Endodermal cell (in vitro differentiated cells): ENCODE data around the gene RBMS1. TPM values are rescaled to one million over a fixed set of nuclear protein-coding genes. Genes with fewer than 3 reads are reported as not detected.

Source experiments
- DNase-seq: peaks from one replicate; pipeline ENCODE4 v3.0.0-alpha.2; 2017
- H3K27ac ChIP-seq: 2 replicates; pipeline ENCODE4 v1.5.1; 2013; ENCODE audit warnings: mild to moderate bottlenecking, low read depth, low read length, moderate library complexity
- H3K27me3 ChIP-seq: 2 replicates; pipeline ENCODE4 v1.6.1; 2013; ENCODE audit warnings: mild to moderate bottlenecking, low read length, moderate library complexity; ENCODE audit not compliant: insufficient read depth, control insufficient read depth, poor library complexity, severe bottlenecking
- H3K36me3 ChIP-seq: 2 replicates; pipeline ENCODE4 v1.7.0; 2013; ENCODE audit warnings: mild to moderate bottlenecking, low read length, moderate library complexity; ENCODE audit not compliant: control insufficient read depth, insufficient read depth
- H3K4me1 ChIP-seq: one replicate; pipeline ENCODE4 v1.7.0; 2013; ENCODE audit warnings: low read length; ENCODE audit not compliant: control insufficient read depth, insufficient read depth
- H3K4me3 ChIP-seq: 2 replicates; pipeline ENCODE4 v1.5.1; 2013; ENCODE audit warnings: mild to moderate bottlenecking, low read length, moderate library complexity
- H3K9ac ChIP-seq: 2 replicates; pipeline ENCODE4 v1.6.1; 2013; ENCODE audit warnings: mild to moderate bottlenecking, low read length, moderate library complexity; ENCODE audit not compliant: poor library complexity, severe bottlenecking; ENCODE audit errors: extremely low read depth
- H3K9me3 ChIP-seq: 2 replicates; pipeline ENCODE4 v1.6.1; 2013; ENCODE audit warnings: mild to moderate bottlenecking, low read length, moderate library complexity; ENCODE audit not compliant: control insufficient read depth
- H3K27ac Mint-ChIP-seq: 2 replicates; pipeline ENCODE4 v1.8.0; 2020; ENCODE audit warnings: mixed read lengths
- H3K27me3 Mint-ChIP-seq: 2 replicates; pipeline ENCODE4 v1.8.0; 2021; ENCODE audit warnings: mild to moderate bottlenecking, mixed read lengths; ENCODE audit not compliant: insufficient read depth
- H3K36me3 Mint-ChIP-seq: 2 replicates; pipeline ENCODE4 v1.8.0; 2020; ENCODE audit warnings: low read depth, mixed read lengths
- H3K4me1 Mint-ChIP-seq: 2 replicates; pipeline ENCODE4 v1.8.0; 2020; ENCODE audit warnings: mixed read lengths
- H3K4me3 Mint-ChIP-seq: 2 replicates; pipeline ENCODE4 v1.8.0; 2020; ENCODE audit warnings: mild to moderate bottlenecking, moderate library complexity, mixed read lengths
- H3K9me3 Mint-ChIP-seq: 2 replicates; pipeline ENCODE4 v1.8.0; 2020; ENCODE audit warnings: mild to moderate bottlenecking, mixed read lengths
- CTCF ChIP-seq: fragments of 200-600 bp; sonication (generic); conservative IDR thresholded peaks from 2 replicates; pipeline ENCODE4 v1.5.0; 2021; ENCODE audit warnings: antibody characterized with exemption, mild to moderate bottlenecking
- WGBS, 2 experiments: methylation state at CpG; one replicate each; pipeline versions ENCODE4 v1.1.5 to v1.1.7; 2013; ENCODE audit warnings: missing lambda C conversion rate in 2 of 2, mixed read lengths in 1 of 2; ENCODE audit not compliant: insufficient coverage in 1 of 2, insufficient read length in 1 of 2; 5-methylcytosine and 5-hydroxymethylcytosine counted together
- total RNA-seq, 2 donors: library from RNA; stranded (reverse); fragmentation: NEBNext Ultra II Directional in 1 of 2; extraction: Animal tissue kit (Norgen Biotek cat#: 25700) in 1 of 2; gene quantifications; 2 replicates in 1 of 2; 3 replicates in 1 of 2; pipeline ENCODE4 v1.2.1, GENCODE V29; 2021

Gene RBMS1
- total RNA-seq, 2 donors from 2014 or later: 90.7 to 124 TPM

GRCh38 chr2:160317181-160318099 lies 176.2 kb downstream of the RBMS1 start:
- Mint-ChIP-seq H3K27me3 (no peaks in the 10 kb centered on the region), H3K27ac (no peak overlapping the region), H3K9me3 (no peaks in the 10 kb centered on the region), H3K4me3 (no peak overlapping the region), H3K4me1 (peaks cover under 1% of the 10 kb centered on the region), H3K36me3 (peaks cover 6% of the 10 kb centered on the region)
- Histone ChIP-seq H3K27ac (peak overlapping the region; percentile 66), H3K9me3 (no peaks in the 10 kb centered on the region), H3K9ac (no peak overlapping the region), H3K36me3 (peaks cover 28% of the 10 kb centered on the region), H3K4me3 (no peak overlapping the region), H3K27me3 (no peaks in the 10 kb centered on the region), H3K4me1 (no peaks in the 10 kb centered on the region)
- DNase-seq: no peak
- no peak for TF ChIP-seq CTCF
- 86 to 94% methylated on average over 3 to 7 of the region's 7 CpGs for WGBS, 2 experiments

DNA sequence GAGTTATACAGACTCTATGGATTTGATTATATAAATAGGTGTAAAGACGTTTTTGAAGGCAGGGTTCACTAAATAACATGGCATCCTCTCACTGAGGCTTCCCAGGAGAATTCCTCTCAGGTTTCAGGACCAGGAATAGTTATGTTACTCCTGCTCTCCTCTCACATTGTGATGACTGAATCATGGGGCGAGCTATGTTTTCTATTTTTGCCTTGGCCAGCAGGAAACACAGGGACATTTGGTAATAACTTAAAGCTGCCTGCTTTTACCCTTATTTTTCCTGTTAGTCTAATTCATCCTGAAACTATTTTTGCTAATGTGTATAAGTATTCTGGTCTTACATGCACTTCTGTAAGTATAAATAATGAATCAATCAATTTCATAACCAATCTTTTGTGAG lies 178.3 kb downstream of the RBMS1 start:
- Histone ChIP-seq H3K9ac (no peak overlapping the region), H3K36me3 (peaks cover 40% of the 10 kb centered on the region), H3K27me3 (no peaks in the 10 kb centered on the region), H3K9me3 (no peaks in the 10 kb centered on the region), H3K4me3 (no peak overlapping the region), H3K27ac (no peak overlapping the region), H3K4me1 (peaks cover 1% of the 10 kb centered on the region)
- H3K9me3 Mint-ChIP-seq: no peaks in the 10 kb centered on the region
- H3K36me3 Mint-ChIP-seq: peaks cover 16% of the 10 kb centered on the region
- H3K4me3 Mint-ChIP-seq: no peak overlapping the region
- no peak for DNase-seq
- 70 to 85% methylated on average over 1 to 2 of the region's 2 CpGs for WGBS, 2 experiments
- peaks cover 4% of the 10 kb centered on the region for H3K4me1 Mint-ChIP-seq
- no peak overlapping the region for H3K27ac Mint-ChIP-seq
- H3K27me3 Mint-ChIP-seq: no peaks in the 10 kb centered on the region
- TF ChIP-seq CTCF: no peak

- TF ChIP-seq CTCF: no peak
- Mint-ChIP-seq H3K4me3 (no peak overlapping the region), H3K4me1 (peaks cover 22% of the 10 kb centered on the region), H3K27me3 (no peaks in the 10 kb centered on the region), H3K27ac (no peak overlapping the region), H3K36me3 (peaks cover 30% of the 10 kb centered on the region), H3K9me3 (no peaks in the 10 kb centered on the region)
- no peaks in the 10 kb centered on the region for H3K9me3 ChIP-seq
- peaks cover 9% of the 10 kb centered on the region for H3K4me1 ChIP-seq
- no peak for DNase-seq
- no peak overlapping the region for H3K9ac ChIP-seq
- peaks cover 52% of the 10 kb centered on the region for H3K36me3 ChIP-seq
- H3K27ac ChIP-seq: no peak overlapping the region
- H3K27me3 ChIP-seq: no peaks in the 10 kb centered on the region
- H3K4me3 ChIP-seq: no peak overlapping the region
- WGBS, 2 experiments: 92 to 94% methylated on average over 4 to 8 of the region's 8 CpGs
Measured at GRCh38 chr2:160310118-160310828, 183.3 kb downstream of the RBMS1 start.
